Amniotic stem cell (primary cell): ENCODE data around the gene RIBC1.
"Not testable (repeated sequence)": the region's sequence is repeated elsewhere in the genome, so short reads cannot be mapped to it uniquely, and the experiment has no call there.

Experiments used
- DNase-seq: peaks from one replicate; lab custom pipeline; 2025; lab: John Stamatoyannopoulos, UW

Gene RIBC1

GRCh38 chrX:53437206-53437605 is 14.5 kb downstream of the RIBC1 start:
- DNase-seq, result no peak

- DNase-seq, result no peak
These were observed 15.6 kb downstream of the RIBC1 start for GRCh38 chrX:53438174-53438831.

- DNase-seq, result no peak
These were observed 16.2 kb downstream of the RIBC1 start for GRCh38 chrX:53438832-53439230.

- DNase-seq, result no peak
These were observed 17.4 kb downstream of the RIBC1 start for GRCh38 chrX:53440101-53440500.

GRCh38 chrX:53440621-53441517 is 18.2 kb downstream of the RIBC1 start:
- DNase-seq, result peak; percentile 36

GRCh38 chrX:53441531-53442321 is 19.1 kb downstream of the RIBC1 start:
- peak; percentile 2 for DNase-seq

GRCh38 chrX:53442322-53442631 is 19.6 kb downstream of the RIBC1 start:
- no peak for DNase-seq

- peak; percentile 0 for DNase-seq
These were observed 23.3 kb downstream of the RIBC1 start for GRCh38 chrX:53445977-53446376.

GRCh38 chrX:53447441-53447840 is 24.8 kb downstream of the RIBC1 start:
- no peak for DNase-seq

- no peak for DNase-seq
These were observed 27.0 kb downstream of the RIBC1 start for GRCh38 chrX:53449632-53450031.

GRCh38 chrX:53452812-53453211 is 30.1 kb downstream of the RIBC1 start:
- DNase-seq, result no peak

- peak; percentile 7 for DNase-seq
These were observed 33.6 kb downstream of the RIBC1 start for GRCh38 chrX:53456254-53456653.

- DNase-seq, result no peak
These were observed 35.4 kb downstream of the RIBC1 start for GRCh38 chrX:53458082-53458481.

- DNase-seq, result not testable (repeated sequence)
These were observed 46.0 kb downstream of the RIBC1 start for GRCh38 chrX:53468659-53469058.

- no peak for DNase-seq
These were observed 48.7 kb downstream of the RIBC1 start for GRCh38 chrX:53471346-53471745.

- no peak for DNase-seq
These were observed 52.0 kb downstream of the RIBC1 start for GRCh38 chrX:53474707-53475106.

- no peak for DNase-seq
These were observed 53.7 kb downstream of the RIBC1 start for GRCh38 chrX:53476371-53476770.

GRCh38 chrX:53479301-53479700 is 56.6 kb downstream of the RIBC1 start:
- DNase-seq, result no peak
